OCI-LY3 (cell line): ENCODE measurements around the gene CCDC137.

Source experiments
- H2AFZ ChIP-seq: fragments of 200-600, 300-600 bp; shearing (Covaris generic); 2 replicates; pipeline ENCODE4 v1.6.0; 2014; ENCODE audit warnings: antibody characterized with exemption, low read depth, low read length
- H3K27ac ChIP-seq: fragments of 200-600, 300-600 bp; sonication (generic); 2 replicates; pipeline ENCODE4 v1.5.1; 2014; ENCODE audit warnings: mild to moderate bottlenecking, low read length, moderate library complexity, mixed read lengths
- H3K27me3 ChIP-seq: fragments of 200-600, 300-600 bp; sonication (generic); 2 replicates; pipeline ENCODE4 v1.6.1; 2014; ENCODE audit warnings: low read depth, low read length, mixed read lengths
- H3K36me3 ChIP-seq: fragments of 200-600, 300-600 bp; sonication (generic); replicated peaks from 2 replicates; pipeline ENCODE3; 2014; ENCODE audit warnings: low read depth, low read length, mixed read lengths
- H3K4me1 ChIP-seq: fragments of 300-600, 200-600 bp; sonication (generic); 2 replicates; pipeline ENCODE4 v1.6.1; 2014; ENCODE audit warnings: low read length, mixed read lengths
- H3K4me2 ChIP-seq: fragments of 200-600, 300-600 bp; sonication (generic); 2 replicates; pipeline ENCODE4 v1.6.1; 2014; ENCODE audit warnings: low read length, mixed read lengths
- H3K4me3 ChIP-seq: fragments of 300-600, 200-600 bp; sonication (generic); 2 replicates; pipeline ENCODE4 v1.5.1; 2014; ENCODE audit warnings: antibody characterized with exemption, mild to moderate bottlenecking, low read length, moderate library complexity
- H3K79me2 ChIP-seq: fragments of 300-600, 200-600 bp; shearing (Covaris generic); 2 replicates; pipeline ENCODE4 v1.6.1; 2014; ENCODE audit warnings: mild to moderate bottlenecking, low read length, mixed read lengths
- H3K9ac ChIP-seq: fragments of 300-600, 200-600 bp; shearing (Covaris generic); 2 replicates; pipeline ENCODE4 v1.6.0; 2014; ENCODE audit warnings: mild to moderate bottlenecking, low read length, moderate library complexity
- H3K9me3 ChIP-seq: fragments of 200-600, 300-600 bp; shearing (Covaris generic); 2 replicates; pipeline ENCODE4 v1.6.1; 2014; ENCODE audit warnings: low read length, mixed read lengths; ENCODE audit not compliant: insufficient read depth
- H4K20me1 ChIP-seq: fragments of 200-600, 300-600 bp; sonication (generic); 2 replicates; pipeline ENCODE4 v1.6.1; 2016; ENCODE audit warnings: low read length, mixed read lengths; ENCODE audit not compliant: insufficient read depth
- EZH2phosphoT487 ChIP-seq: fragments of 200-600 bp; shearing (Covaris generic); IDR thresholded peaks from 2 replicates; pipeline ENCODE4 v1.6.1; 2018; ENCODE audit warnings: antibody characterized with exemption, mixed run types, low read depth
- TF ChIP-seq, protein P1 (sequence below): fragments of 200-600, 300-600 bp; sonication (generic); IDR thresholded peaks from 2 replicates; pipeline ENCODE4 v1.5.1; 2014; ENCODE audit warnings: antibody characterized with exemption, low read length, low read depth

The CCDC137 gene

DNA sequence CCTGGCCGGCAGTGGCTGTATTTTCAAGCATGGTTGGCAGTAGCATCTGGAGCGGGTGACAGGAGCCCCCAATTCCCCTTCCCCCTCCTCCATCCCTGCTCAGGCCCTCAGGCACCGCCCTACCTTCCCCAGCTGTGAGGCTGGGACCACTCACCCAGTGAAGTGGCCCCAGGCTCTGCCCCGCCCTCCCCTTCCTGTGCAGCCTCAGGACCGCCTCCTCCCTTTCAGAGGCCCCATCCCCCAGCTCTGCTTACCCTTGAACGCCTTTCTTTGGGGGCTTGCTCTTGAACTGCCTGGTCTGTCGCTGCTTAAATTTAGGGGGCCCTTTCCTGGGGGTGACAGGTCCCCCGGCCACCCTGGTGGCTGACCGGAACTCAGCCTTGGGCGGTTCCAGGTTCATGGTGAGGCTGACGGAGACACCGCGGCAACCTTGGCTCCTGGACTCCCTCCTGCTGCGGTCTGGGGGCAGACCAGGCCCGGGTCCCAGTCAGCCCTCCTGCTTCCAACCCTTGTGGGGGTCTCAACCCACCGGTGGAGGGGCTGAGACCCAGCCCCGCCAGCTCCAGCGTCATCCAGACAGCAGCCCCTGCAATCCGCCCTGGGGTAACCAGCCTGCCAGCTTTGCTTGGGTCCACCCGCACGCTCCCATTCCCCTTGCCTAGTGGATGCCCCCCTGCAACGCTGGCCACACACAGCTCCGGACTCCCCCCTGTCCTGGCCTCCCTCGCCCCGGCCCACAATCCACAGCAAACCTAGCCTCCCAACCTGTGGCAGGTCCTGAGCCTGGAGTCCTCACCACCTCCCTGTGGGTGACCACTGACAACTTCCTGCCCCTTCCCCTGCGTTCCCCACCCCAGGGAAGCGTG, 13.4 kb upstream of the CCDC137 start:
- no peaks in the 10 kb centered on the region for H3K9me3 ChIP-seq
- H3K36me3 ChIP-seq: no peaks in the 10 kb centered on the region
- no peak overlapping the region for H3K4me2 ChIP-seq
- TF ChIP-seq, protein P1, sequence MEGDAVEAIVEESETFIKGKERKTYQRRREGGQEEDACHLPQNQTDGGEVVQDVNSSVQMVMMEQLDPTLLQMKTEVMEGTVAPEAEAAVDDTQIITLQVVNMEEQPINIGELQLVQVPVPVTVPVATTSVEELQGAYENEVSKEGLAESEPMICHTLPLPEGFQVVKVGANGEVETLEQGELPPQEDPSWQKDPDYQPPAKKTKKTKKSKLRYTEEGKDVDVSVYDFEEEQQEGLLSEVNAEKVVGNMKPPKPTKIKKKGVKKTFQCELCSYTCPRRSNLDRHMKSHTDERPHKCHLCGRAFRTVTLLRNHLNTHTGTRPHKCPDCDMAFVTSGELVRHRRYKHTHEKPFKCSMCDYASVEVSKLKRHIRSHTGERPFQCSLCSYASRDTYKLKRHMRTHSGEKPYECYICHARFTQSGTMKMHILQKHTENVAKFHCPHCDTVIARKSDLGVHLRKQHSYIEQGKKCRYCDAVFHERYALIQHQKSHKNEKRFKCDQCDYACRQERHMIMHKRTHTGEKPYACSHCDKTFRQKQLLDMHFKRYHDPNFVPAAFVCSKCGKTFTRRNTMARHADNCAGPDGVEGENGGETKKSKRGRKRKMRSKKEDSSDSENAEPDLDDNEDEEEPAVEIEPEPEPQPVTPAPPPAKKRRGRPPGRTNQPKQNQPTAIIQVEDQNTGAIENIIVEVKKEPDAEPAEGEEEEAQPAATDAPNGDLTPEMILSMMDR: no peak
- TF ChIP-seq EZH2phosphoT487: no peak
- H4K20me1 ChIP-seq: no peaks in the 10 kb centered on the region
- no peaks in the 10 kb centered on the region for H3K27me3 ChIP-seq
- H2AFZ ChIP-seq: no peak overlapping the region
- H3K4me1 ChIP-seq: 0 out of 2 replicates have a peak, but pooled peaks cover 2% of the 10 kb centered on the region
- no peak overlapping the region for H3K9ac ChIP-seq
- H3K79me2 ChIP-seq: no peaks in the 10 kb centered on the region
- H3K27ac ChIP-seq: no peak overlapping the region
- no peak overlapping the region for H3K4me3 ChIP-seq

DNA sequence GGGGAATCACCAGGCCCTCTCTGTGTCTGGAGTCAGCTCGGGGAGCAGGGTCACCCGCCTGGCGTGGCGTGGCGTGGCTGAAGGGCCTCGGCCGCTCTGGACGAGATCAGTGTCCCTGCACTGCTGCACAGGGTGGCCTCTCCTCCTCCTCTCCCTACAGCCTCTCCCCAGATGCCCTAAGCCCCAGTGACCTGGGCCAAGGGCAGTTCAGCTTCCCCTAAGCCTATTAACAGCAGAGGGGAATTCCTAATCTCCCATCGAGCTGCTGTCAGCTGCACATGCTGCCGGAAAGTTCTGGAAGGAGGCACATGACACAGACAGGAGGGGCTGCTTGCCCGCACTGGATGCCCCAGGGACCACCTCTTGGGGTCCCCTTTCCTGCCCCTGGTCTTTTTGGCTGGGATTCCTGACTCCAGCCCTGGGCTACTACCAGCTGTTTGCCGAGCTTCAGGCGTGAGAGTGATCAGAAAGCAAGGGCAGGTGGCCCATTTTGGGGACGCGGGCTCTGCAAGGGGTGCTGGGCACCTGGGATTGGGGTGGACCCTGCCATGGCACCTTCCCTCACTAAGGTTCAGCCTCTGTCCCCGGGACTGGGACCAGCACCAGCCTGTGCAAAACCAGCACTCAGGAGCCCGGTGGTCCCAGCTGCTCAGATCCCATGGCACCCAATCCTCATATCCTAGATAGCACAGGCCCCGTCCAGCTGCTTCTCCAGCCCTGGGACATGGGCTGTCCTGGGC, 11.0 kb upstream of the CCDC137 start:
- Histone ChIP-seq H4K20me1 (no peaks in the 10 kb centered on the region), H3K36me3 (no peaks in the 10 kb centered on the region), H3K4me1 (peaks cover 8% of the 10 kb centered on the region), H3K27me3 (no peaks in the 10 kb centered on the region), H2AFZ (no peak overlapping the region), H3K27ac (no peak overlapping the region), H3K4me3 (no peak overlapping the region), H3K9me3 (no peaks in the 10 kb centered on the region), H3K4me2 (no peak overlapping the region), H3K79me2 (no peaks in the 10 kb centered on the region), H3K9ac (no peak overlapping the region)
- TF ChIP-seq EZH2phosphoT487: no peak
- TF ChIP-seq, protein P1: no peak

GRCh38 chr17:81656118-81656743, 10.3 kb upstream of the CCDC137 start, which contains the start of gene PDE6G:
PDE6G (minus strand) TSS chr17:81656542; CDS start chr17:81653305, 3,237 bp downstream.
- Histone ChIP-seq H3K27ac (no peak within 1 kb of the TSS), H3K36me3 (no peaks in the 10 kb centered on the region), H3K4me1 (peaks cover 8% of the 10 kb centered on the region), H3K4me3 (no peak within 1 kb of the TSS), H3K9me3 (no peaks in the 10 kb centered on the region), H3K27me3 (no peaks in the 10 kb centered on the region), H3K4me2 (no peak within 1 kb of the TSS), H3K79me2 (no peaks in the 10 kb centered on the region), H4K20me1 (no peaks in the 10 kb centered on the region), H3K9ac (no peak within 1 kb of the TSS), H2AFZ (no peak within 1 kb of the TSS)
- TF ChIP-seq, protein P1: no peak
- no peak for TF ChIP-seq EZH2phosphoT487

DNA sequence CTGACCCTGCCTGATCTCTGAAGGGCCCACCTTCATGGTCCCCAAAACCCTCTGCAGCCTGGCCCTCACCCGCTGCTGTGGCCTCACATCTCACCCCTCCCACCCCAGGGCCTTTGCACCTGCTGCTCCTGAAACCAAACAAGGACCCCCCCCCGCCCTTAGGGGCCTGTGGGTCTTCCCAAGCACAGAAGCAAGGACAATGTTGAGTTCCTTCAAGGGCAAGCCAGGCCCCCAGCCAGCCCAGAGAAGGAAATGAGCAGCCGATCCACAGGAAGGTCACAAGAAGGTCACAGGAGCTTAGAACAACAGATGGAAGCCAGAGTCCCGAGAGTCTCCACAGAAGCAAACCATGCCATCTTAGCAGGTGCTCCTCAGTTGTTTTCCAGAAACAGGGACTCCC, 9.7 kb upstream of the CCDC137 start:
- no peaks in the 10 kb centered on the region for H3K27me3 ChIP-seq
- no peak overlapping the region for H2AFZ ChIP-seq
- TF ChIP-seq EZH2phosphoT487: no peak
- no peak overlapping the region for H3K9ac ChIP-seq
- H3K36me3 ChIP-seq: no peaks in the 10 kb centered on the region
- no peaks in the 10 kb centered on the region for H3K79me2 ChIP-seq
- no peaks in the 10 kb centered on the region for H4K20me1 ChIP-seq
- H3K4me2 ChIP-seq: no peak overlapping the region
- no peak overlapping the region for H3K4me3 ChIP-seq
- H3K9me3 ChIP-seq: no peaks in the 10 kb centered on the region
- peaks cover 8% of the 10 kb centered on the region for H3K4me1 ChIP-seq
- no peak overlapping the region for H3K27ac ChIP-seq
